Lower lobe of right lung (tissue), 2 donors: ENCODE measurements around the gene ARHGEF5. TPM values are rescaled to one million over a fixed set of nuclear protein-coding genes. Genes with fewer than 3 reads are reported as not detected.
"Not testable (repeated sequence)": the region's sequence is repeated elsewhere in the genome, so short reads cannot be mapped to it uniquely, and the experiment has no call there.

Experiments
- ATAC-seq, 2 donors: fragments of 200-7000 bp; cut with Tn5 transposase; one replicate each; pipeline ENCODE4 v1.9.1; 2020 to 2022; ENCODE audit warnings: mild to moderate bottlenecking in 2 of 2, moderate library complexity in 2 of 2
- DNase-seq: peaks from one replicate; pipeline ENCODE4 v3.0.0-alpha.2; 2020
- H3K27ac ChIP-seq: fragments of 200-600 bp; one replicate; pipeline ENCODE4 v1.8.0; 2022
- H3K27me3 ChIP-seq: fragments of 200-600 bp; one replicate; pipeline ENCODE4 v1.8.0; 2022; ENCODE audit warnings: low read depth
- H3K36me3 ChIP-seq: fragments of 200-600 bp; one replicate; pipeline ENCODE4 v1.8.0; 2022; ENCODE audit warnings: mild to moderate bottlenecking
- H3K4me1 ChIP-seq: fragments of 200-600 bp; one replicate; pipeline ENCODE4 v1.8.0; 2022
- H3K4me3 ChIP-seq: fragments of 200-600 bp; one replicate; pipeline ENCODE4 v1.8.0; 2022; ENCODE audit warnings: mild to moderate bottlenecking
- H3K9me3 ChIP-seq: fragments of 200-600 bp; one replicate; pipeline ENCODE4 v1.8.0; 2022
- intact Hi-C: fragments of 100-400 bp; cut with DNase I; formaldehyde crosslinking; loops from one replicate; pipeline ENCODE4 v1.11.0; 2022
- long read RNA-seq: library from polyadenylated mRNA; unstranded; transcript quantifications from one replicate; pipeline ENCODE4 v2.0.0, GENCODE V29; 2021
- total RNA-seq: library from RNA; stranded (reverse); fragmentation: NEBNext Ultra II Directional; extraction: Animal tissue kit (Norgen Biotek cat#: 25700); gene quantifications from one replicate; pipeline ENCODE4 v1.2.1, GENCODE V29; 2021
- donor health status: DM: no; HTN: yes; CAD: no; lungs with severe emphysema.

Gene ARHGEF5
- 39.5 TPM for total RNA-seq
- long read RNA-seq, full-length matches to known transcripts = 1 of 18 reads
- long read RNA-seq, partial matches to known transcripts = 14 of 18 reads
- long read RNA-seq, other reads (novel, unspliced or antisense) = 3 of 18 reads

GRCh38 chr7:144355176-144355822 lies at the start of gene ARHGEF5:
ARHGEF5 (plus strand) TSS chr7:144355402; CDS start chr7:144362670, 7,268 bp downstream.
- H3K4me1 ChIP-seq, intact Hi-C loops, DNase-seq, H3K36me3 ChIP-seq, H3K27ac ChIP-seq, H3K9me3 ChIP-seq, H3K27me3 ChIP-seq: not testable (repeated sequence)
- peak; percentile 95 for ATAC-seq
- peak within 1 kb of the TSS; percentile 25 for H3K4me3 ChIP-seq

- H3K36me3 ChIP-seq, H3K4me3 ChIP-seq, DNase-seq, H3K9me3 ChIP-seq, H3K27me3 ChIP-seq, H3K27ac ChIP-seq, intact Hi-C loops, H3K4me1 ChIP-seq: not testable (repeated sequence)
- peak in 1 of 2 donors; percentile 26 for ATAC-seq
These were observed 45.5 kb upstream of the ARHGEF5 start for GRCh38 chr7:144309702-144310101.

- H3K36me3 ChIP-seq, H3K27me3 ChIP-seq, H3K4me1 ChIP-seq, H3K4me3 ChIP-seq, DNase-seq, ATAC-seq, intact Hi-C loops, H3K27ac ChIP-seq, H3K9me3 ChIP-seq: not testable (repeated sequence)
These were observed 44.0 kb upstream of the ARHGEF5 start for GRCh38 chr7:144311218-144311617.

GRCh38 chr7:144311872-144312469 lies 43.2 kb upstream of the ARHGEF5 start, which contains the start of gene OR2A1:
OR2A1 (plus strand) TSS chr7:144312419; CDS start chr7:144318125, 5,706 bp downstream.
- ATAC-seq, intact Hi-C loops: not testable (repeated sequence)

GRCh38 chr7:144317537-144317936 lies 37.7 kb upstream of the ARHGEF5 start:
- H3K36me3 ChIP-seq, H3K4me1 ChIP-seq, DNase-seq, H3K9me3 ChIP-seq, intact Hi-C loops, H3K4me3 ChIP-seq, H3K27ac ChIP-seq, H3K27me3 ChIP-seq, ATAC-seq: not testable (repeated sequence)

More at GRCh38 chr7:144311872-144312469, 43.2 kb upstream of the ARHGEF5 start, which contains the start of gene OR2A1:
- DNase-seq, H3K4me1 ChIP-seq, H3K27ac ChIP-seq, H3K36me3 ChIP-seq, H3K27me3 ChIP-seq, H3K4me3 ChIP-seq, H3K9me3 ChIP-seq: not testable (repeated sequence)

GRCh38 chr7:144319547-144319946 lies 35.7 kb upstream of the ARHGEF5 start:
- H3K9me3 ChIP-seq, H3K4me3 ChIP-seq, H3K36me3 ChIP-seq, H3K4me1 ChIP-seq, ATAC-seq, DNase-seq, H3K27me3 ChIP-seq, intact Hi-C loops, H3K27ac ChIP-seq: not testable (repeated sequence)

DNA sequence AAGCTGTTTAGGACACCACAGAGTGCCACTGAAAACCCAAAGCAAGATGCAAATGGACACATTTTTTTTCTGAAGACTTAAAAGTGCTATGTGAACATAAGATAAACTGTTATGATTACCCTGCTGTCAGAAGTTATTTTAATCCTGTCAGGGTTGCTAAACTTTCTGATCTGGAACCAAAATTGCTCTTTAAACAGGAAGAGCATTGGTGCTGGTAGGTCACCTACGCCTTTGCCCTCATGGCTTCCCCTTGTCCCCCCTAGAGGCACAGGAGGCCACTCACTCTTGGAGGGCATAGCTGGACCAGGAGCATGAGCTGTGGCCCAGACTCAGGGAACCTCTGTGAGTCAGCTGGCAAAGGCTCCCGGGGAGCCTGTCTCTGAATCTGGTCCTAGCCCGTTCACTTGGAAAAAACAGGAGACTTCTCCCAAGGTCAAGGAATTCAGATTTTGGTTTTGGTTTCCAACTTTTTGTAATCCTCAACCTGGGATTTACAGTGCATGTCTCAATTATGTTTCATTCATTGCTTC lies 33.5 kb upstream of the ARHGEF5 start:
- H3K27me3 ChIP-seq, H3K27ac ChIP-seq, intact Hi-C loops, H3K36me3 ChIP-seq, H3K4me3 ChIP-seq, DNase-seq, H3K9me3 ChIP-seq, H3K4me1 ChIP-seq: not testable (repeated sequence)
- peak; percentile 17 to 31 for ATAC-seq

GRCh38 chr7:144323359-144323758 lies 31.8 kb upstream of the ARHGEF5 start:
- DNase-seq = peak; percentile 36
- H3K4me3 ChIP-seq, ATAC-seq, intact Hi-C loops, H3K27me3 ChIP-seq, H3K4me1 ChIP-seq, H3K36me3 ChIP-seq, H3K9me3 ChIP-seq, H3K27ac ChIP-seq: not testable (repeated sequence)

DNA sequence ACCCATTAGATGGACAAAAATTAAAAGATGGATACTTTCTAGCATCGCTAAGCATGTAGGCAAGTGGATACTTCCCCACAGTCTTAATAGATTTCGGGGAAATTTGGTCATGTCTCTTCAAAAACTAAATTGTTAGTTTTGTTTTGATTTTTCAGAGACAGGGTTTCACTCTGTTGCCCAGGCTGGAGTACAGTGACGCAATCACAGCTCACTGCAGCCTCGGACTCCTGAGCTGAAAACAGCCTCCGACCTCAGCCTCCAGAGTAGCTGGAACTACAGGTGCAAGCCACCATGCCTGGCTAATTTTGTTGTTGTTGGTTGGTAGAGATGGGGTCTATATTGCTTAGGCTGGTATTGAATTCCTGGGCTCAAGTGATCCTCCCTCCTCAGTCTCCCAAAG lies 29.3 kb upstream of the ARHGEF5 start:
- H3K4me3 ChIP-seq, H3K4me1 ChIP-seq, H3K27ac ChIP-seq, H3K9me3 ChIP-seq, H3K36me3 ChIP-seq, ATAC-seq, H3K27me3 ChIP-seq, intact Hi-C loops: not testable (repeated sequence)
- peak; percentile 34 for DNase-seq

GRCh38 chr7:144330044-144330443 lies 25.2 kb upstream of the ARHGEF5 start:
- H3K27me3 ChIP-seq, ATAC-seq, H3K4me3 ChIP-seq, H3K9me3 ChIP-seq, H3K4me1 ChIP-seq, H3K27ac ChIP-seq, H3K36me3 ChIP-seq, intact Hi-C loops, DNase-seq: not testable (repeated sequence)

DNA sequence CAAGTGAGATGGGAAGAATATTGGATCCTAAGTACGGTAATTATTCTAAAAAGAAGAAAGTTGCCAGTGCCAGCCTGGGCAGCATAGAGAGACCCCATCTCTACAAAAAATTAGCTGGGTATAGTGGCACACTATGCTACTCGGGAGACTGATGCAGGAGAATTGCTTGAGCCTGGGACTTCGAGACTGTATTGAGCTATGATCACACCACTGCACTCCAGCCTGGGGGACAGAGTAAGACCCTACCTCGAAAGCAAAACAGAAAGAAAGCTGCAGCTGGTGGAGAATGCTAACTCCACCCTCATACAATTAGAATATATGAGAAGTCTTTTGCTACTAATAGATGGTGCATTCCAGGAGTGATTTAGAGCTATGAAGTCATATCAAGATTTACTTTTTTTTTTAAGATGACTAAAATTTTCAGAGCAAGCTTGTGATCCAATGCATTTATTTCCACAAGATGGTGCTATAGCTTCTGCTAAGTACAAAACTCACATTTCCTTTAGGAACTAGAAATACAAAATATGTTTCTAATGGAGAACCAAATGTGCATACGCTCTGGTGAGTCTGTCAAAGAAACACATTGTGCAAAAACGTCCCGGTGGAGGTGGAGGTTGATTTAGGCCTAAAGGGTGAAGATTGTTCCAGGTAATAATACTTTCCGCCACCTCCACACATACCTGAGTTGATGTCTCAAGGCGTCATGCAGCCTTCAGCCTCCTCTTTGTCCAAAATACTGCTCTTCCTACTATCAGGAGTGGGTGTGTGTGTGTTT lies 23.8 kb upstream of the ARHGEF5 start:
- H3K4me1 ChIP-seq, intact Hi-C loops, H3K27ac ChIP-seq, H3K4me3 ChIP-seq, H3K27me3 ChIP-seq, H3K36me3 ChIP-seq, DNase-seq, H3K9me3 ChIP-seq: not testable (repeated sequence)
- ATAC-seq = peak; percentile 35 to 76

DNA sequence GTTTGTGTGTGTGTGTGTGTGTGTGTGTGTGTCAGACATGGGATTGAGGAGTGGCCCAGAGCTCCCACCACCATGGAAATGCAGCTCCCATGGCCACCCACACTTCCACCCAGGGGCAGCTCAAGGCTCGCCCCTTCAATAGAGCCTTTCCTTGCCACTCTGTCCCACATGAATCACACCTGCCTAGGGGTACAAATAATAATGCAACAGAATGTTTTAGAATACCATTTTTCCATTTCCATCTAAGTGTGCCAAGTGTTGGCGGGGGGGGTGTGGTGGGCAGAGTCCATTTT lies 23.3 kb upstream of the ARHGEF5 start:
- intact Hi-C loops, H3K9me3 ChIP-seq, H3K36me3 ChIP-seq, H3K4me1 ChIP-seq, H3K4me3 ChIP-seq, DNase-seq, H3K27ac ChIP-seq, H3K27me3 ChIP-seq: not testable (repeated sequence)
- peak; percentile 18 to 57 for ATAC-seq

- DNase-seq, H3K4me1 ChIP-seq, H3K27ac ChIP-seq, intact Hi-C loops, H3K4me3 ChIP-seq, H3K9me3 ChIP-seq, ATAC-seq, H3K27me3 ChIP-seq, H3K36me3 ChIP-seq: not testable (repeated sequence)
These were observed 6.6 kb upstream of the ARHGEF5 start for GRCh38 chr7:144348625-144349024.
